K562 (cell line): ENCODE measurements around the gene PPP1R15A.

Experiments used
- ETV5 ChIP-seq: sonication (generic); formaldehyde crosslinking; IDR thresholded peaks from 2 replicates; pipeline ENCODE4 v1.4.0; 2020; ENCODE audit warnings: low read depth, mild to moderate bottlenecking, missing genetic modification reagents
- FOXJ3 ChIP-seq: sonication (generic); formaldehyde crosslinking; IDR thresholded peaks from 2 replicates; pipeline ENCODE4 v1.4.0; 2020; ENCODE audit warnings: mild to moderate bottlenecking, missing genetic modification reagents
- ZNF121 ChIP-seq: sonication (generic); formaldehyde crosslinking; conservative IDR thresholded peaks from 2 replicates; pipeline ENCODE4 v1.8.0; 2022; ENCODE audit warnings: missing genetic modification reagents

DNA sequence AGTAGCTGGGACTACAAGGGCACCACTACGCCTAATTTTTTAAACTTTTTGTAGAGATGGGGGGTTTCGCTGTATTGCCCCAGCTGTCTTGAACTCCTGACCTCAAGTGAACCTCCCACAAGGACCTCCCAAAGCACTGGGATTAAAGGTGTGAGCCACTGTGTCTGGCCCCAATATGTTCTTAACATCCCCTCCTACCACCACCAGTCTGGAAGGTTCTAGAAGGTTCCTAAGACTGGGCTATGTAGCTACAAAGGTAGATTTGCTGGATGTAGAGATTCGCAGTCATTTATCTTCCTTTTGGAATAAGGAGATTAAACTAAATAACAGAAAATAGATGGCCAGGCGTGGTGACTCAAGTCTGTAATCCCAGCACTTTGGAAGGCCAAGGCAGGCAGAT, 41.3 kb upstream of the PPP1R15A start:
- TF ChIP-seq ETV5 (no peak), FOXJ3 (CRISPR knock-in tag) (no peak), ZNF121 (no peak)
